ENCODE results near the gene CCR6. TPM values are rescaled to one million over a fixed set of nuclear protein-coding genes. Genes with fewer than 3 reads are reported as not detected.

The CCR6 gene
- total and polyA plus RNA-seq, 2 of the 13 experiments (the other 11 are each of a cell fraction or from before 2014, with no cell fraction given), result 4.5 to 8.7 TPM

- TF ChIP-seq ISL2 (CRISPR knock-in tag; IDR thresholded peaks at IDR 0.05) (no peak), ERF (CRISPR knock-in tag; IDR thresholded peaks at IDR 0.05) (peak; percentile 44; the same call in 1 of the 2 replicates), SNAPC4 (CRISPR knock-in tag; IDR thresholded peaks at IDR 0.05) (no peak), NAIF1 (CRISPR knock-in tag; IDR thresholded peaks at IDR 0.05; ENCODE audit: borderline replicate concordance) (0 out of 2 replicates have a peak, but pooled peaks have one; percentile 20), ZSCAN22 (CRISPR knock-in tag; IDR thresholded peaks at IDR 0.05) (no peak), ZNF143 (CRISPR knock-in tag; IDR thresholded peaks at IDR 0.05) (no peak), ZNF703 (CRISPR knock-in tag; IDR thresholded peaks at IDR 0.05; ENCODE audit: borderline replicate concordance) (no peak), NR2F2 (IDR thresholded peaks at IDR 0.05; ENCODE audit: borderline replicate concordance, low read depth) (peak; percentile 48; the same call in 1 of the 2 replicates), PCBP2 (optimal IDR thresholded peaks at IDR 0.05; ENCODE audit: low read depth, low read length, poor library complexity, severe bottlenecking) (no peak), ZNF281 (CRISPR knock-in tag; IDR thresholded peaks at IDR 0.05; ENCODE audit: borderline replicate concordance) (no peak), SYNCRIP (IDR thresholded peaks at IDR 0.05; ENCODE audit: insufficient read depth, low read depth, low read length) (no peak), MBNL3 (CRISPR knock-in tag; conservative IDR thresholded peaks at IDR 0.05) (no peak), ZNF503 (CRISPR knock-in tag; IDR thresholded peaks at IDR 0.05) (peak; percentile 71; the same call in 1 of the 2 replicates), FOSL2 (CRISPR knock-in tag; IDR thresholded peaks at IDR 0.05) (peak; percentile 95), SRSF9 (IDR thresholded peaks at IDR 0.05; ENCODE audit: borderline replicate concordance, insufficient read depth, low read depth, low read length, poor library complexity, severe bottlenecking) (no peak), SATB2 (CRISPR knock-in tag; IDR thresholded peaks at IDR 0.05) (no peak), ZNF761 (CRISPR knock-in tag; conservative IDR thresholded peaks at IDR 0.05) (no peak), ZSCAN29 (CRISPR knock-in tag; conservative IDR thresholded peaks at IDR 0.05) (peak; percentile 77; the same call in 1 of the 2 replicates), ZNF274 (CRISPR knock-in tag; IDR thresholded peaks at IDR 0.05) (no peak)
Observed at GRCh38 chr6:167140589-167141474, 17.9 kb downstream of the CCR6 start (continued).

All from HepG2 (cell line).